HG03135 (cell line): ENCODE data around the gene TLCD4.
"Not testable (repeated sequence)": the region's sequence is repeated elsewhere in the genome, so short reads cannot be mapped to it uniquely, and the experiment has no call there.

ENCODE experiments used
- ATAC-seq: cut with Tn5 transposase; IDR thresholded peaks from one replicate; pipeline ENCODE4 v1.9.1; 2021; ENCODE audit warnings: mild to moderate bottlenecking, moderate library complexity; ENCODE audit not compliant: unreplicated experiment

The TLCD4 gene

DNA sequence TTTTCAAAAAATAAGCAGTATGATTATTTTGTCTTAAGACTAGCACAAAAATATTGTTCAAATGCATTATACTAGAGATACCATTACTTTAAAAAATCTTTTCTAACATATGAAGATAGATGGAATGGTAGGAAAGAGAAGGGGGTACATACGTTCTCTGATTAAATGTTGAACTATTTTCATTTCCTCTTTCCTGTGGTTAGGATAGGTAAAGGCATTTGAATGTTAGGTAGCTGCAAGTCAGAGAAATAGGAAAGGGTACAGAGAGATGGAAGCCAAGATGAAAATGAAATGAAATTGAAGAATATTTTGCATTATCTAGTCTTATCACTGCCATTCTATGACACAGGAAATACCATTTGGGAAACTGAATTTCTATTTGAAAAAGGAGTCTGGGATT, 28.3 kb downstream of the TLCD4 start:
- no peak for ATAC-seq

DNA sequence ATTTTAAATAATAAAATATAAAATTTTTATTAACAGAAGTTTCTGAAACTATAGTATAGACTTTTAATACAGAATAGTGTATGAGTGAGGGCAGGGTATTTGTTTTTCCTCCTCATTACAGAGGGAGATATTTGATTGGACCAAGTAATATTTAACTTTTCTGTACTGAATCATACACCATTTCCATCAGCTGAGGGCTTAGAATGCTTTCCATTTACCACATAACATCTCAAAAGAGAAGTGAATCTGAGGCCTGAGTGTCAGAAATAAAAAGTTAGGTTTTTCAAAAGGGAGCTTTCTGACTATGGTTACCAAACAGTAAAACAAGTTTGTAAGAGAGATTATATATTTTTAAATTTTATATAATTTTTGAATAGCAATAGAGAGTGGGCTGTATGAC, 29.5 kb downstream of the TLCD4 start:
- no peak for ATAC-seq

DNA sequence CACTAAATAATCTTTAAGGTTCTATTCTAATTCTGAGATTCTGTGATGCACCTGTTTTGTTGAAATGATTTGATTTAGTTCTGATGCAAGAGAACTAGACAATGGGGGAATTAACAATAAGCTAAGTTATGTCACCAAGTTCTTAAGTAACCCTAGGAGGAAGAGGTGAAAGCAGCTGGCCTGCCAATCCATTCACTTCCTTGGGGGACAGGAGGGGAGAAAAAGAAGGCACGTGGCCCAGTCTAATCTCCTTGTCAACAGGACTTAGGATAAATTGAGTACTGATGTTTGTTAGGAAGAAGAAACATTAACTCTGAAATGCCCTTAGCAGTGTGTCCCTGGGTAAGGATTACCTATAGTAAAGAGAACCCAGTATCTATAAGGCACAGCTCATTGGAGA, 36.9 kb downstream of the TLCD4 start:
- ATAC-seq: no peak

DNA sequence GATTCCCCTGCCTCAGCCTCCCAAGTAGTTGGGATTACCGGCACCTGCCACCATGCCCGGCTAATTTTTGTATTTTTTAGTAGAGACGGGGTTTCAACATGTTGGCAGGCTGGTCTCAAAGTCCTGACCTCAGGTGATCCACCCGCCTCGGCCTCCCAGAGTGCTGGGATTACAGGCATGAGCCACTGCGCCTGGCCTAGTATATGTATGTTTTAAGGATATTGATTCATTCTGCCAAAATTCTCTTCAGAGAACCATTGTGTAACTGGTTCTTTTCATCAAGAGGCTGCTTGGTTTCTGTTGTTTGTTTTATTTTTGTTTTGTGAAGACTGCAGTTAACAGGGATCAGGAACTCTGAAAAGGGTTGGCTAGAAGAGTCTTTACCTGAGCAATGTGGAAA, 48.4 kb downstream of the TLCD4 start:
- not testable (repeated sequence) for ATAC-seq
